SIG-M5 (cell line): ENCODE measurements around the gene NUMBL.
"Not testable (repeated sequence)": the region's sequence is repeated elsewhere in the genome, so short reads cannot be mapped to it uniquely, and the experiment has no call there.

Experiments
- DNase-seq: peaks from one replicate; lab custom pipeline; 2025; lab: John Stamatoyannopoulos, UW

NUMBL gene

GRCh38 chr19:40629346-40629745 is 61.1 kb downstream of the NUMBL start:
- DNase-seq: no peak

GRCh38 chr19:40627486-40628279 is 62.8 kb downstream of the NUMBL start:
- no peak for DNase-seq

GRCh38 chr19:40626918-40627317 is 63.5 kb downstream of the NUMBL start:
- no peak for DNase-seq

- no peak for DNase-seq
Observed at GRCh38 chr19:40625406-40626120, 64.9 kb downstream of the NUMBL start.

GRCh38 chr19:40624369-40625153 is 65.9 kb downstream of the NUMBL start:
- DNase-seq: not testable (repeated sequence)

GRCh38 chr19:40623403-40624251 is 66.8 kb downstream of the NUMBL start:
- DNase-seq: no peak

GRCh38 chr19:40622773-40623075 is 67.7 kb downstream of the NUMBL start:
- DNase-seq: no peak

- DNase-seq: no peak
Observed at GRCh38 chr19:40621966-40622772, 68.3 kb downstream of the NUMBL start.

- DNase-seq: no peak
Observed at GRCh38 chr19:40621283-40621682, 69.2 kb downstream of the NUMBL start.

- DNase-seq: no peak
Observed at GRCh38 chr19:40620161-40620485, 70.3 kb downstream of the NUMBL start.

- DNase-seq: no peak
Observed at GRCh38 chr19:40619333-40620160, 70.9 kb downstream of the NUMBL start.

GRCh38 chr19:40617961-40618360 is 72.5 kb downstream of the NUMBL start:
- DNase-seq: no peak

- no peak for DNase-seq
Observed at GRCh38 chr19:40616941-40617340, 73.5 kb downstream of the NUMBL start.

GRCh38 chr19:40616178-40616577 is 74.3 kb downstream of the NUMBL start:
- DNase-seq: no peak
